Stomach smooth muscle (tissue), 2 donors: Measurements from ENCODE around the gene TRPM3.

Experiments
- H3K27ac ChIP-seq: one replicate; pipeline ENCODE4 v1.7.0; 2013; ENCODE audit warnings: mild to moderate bottlenecking, low read length, inconsistent platforms
- H3K27me3 ChIP-seq, 2 donors: one replicate each; pipeline ENCODE4 v1.7.0; 2013; ENCODE audit warnings: low read length in 2 of 2; ENCODE audit not compliant: insufficient read depth in 2 of 2, control insufficient read depth in 1 of 2
- H3K36me3 ChIP-seq, 2 donors: one replicate each; pipeline ENCODE4 v1.7.0; 2013; ENCODE audit warnings: low read length in 2 of 2; ENCODE audit not compliant: control insufficient read depth in 2 of 2, insufficient read depth in 2 of 2
- H3K4me1 ChIP-seq: one replicate; pipeline ENCODE4 v1.7.0; 2013; ENCODE audit warnings: low read length; ENCODE audit not compliant: control insufficient read depth, insufficient read depth
- H3K4me3 ChIP-seq, 2 donors: one replicate each; pipeline ENCODE4 v1.7.0; 2013; ENCODE audit warnings: low read length in 2 of 2
- H3K9ac ChIP-seq, 2 donors: one replicate each; pipeline ENCODE4 v1.7.0; 2013; ENCODE audit warnings: low read length in 2 of 2, mild to moderate bottlenecking in 1 of 2
- H3K9me3 ChIP-seq, 2 donors: one replicate each; pipeline ENCODE4 v1.7.0; 2013; ENCODE audit warnings: low read length in 2 of 2; ENCODE audit not compliant: control insufficient read depth in 2 of 2
- donor health status: healthy.
- donor health status: Pancreatic carcinoma.

The TRPM3 gene

DNA sequence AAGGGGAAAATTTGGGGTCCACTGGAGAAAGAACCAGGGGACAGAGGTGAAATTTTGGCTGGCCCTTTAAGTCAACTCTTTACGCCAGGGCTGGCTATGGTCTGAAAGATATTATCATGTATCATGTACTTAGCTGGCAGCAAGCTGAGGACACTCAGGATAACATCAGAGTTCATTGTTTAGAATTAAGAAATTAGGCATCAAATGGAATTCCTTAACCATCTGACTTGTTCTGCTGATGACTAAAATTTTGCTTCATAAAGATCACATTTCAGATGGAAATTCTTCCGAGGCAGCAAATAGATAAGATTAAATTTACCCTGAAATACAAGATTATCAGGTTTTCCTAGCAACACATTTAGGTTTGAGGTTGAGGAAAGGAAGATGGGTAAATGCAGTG lies 437.6 kb downstream of the TRPM3 start:
- Histone ChIP-seq H3K9me3 (no peaks in the 10 kb centered on the region), H3K27me3 (no peaks in the 10 kb centered on the region), H3K36me3 (no peaks in the 10 kb centered on the region), H3K4me3 (no peak overlapping the region), H3K4me1 (no peaks in the 10 kb centered on the region), H3K9ac (no peak overlapping the region), H3K27ac (no peak overlapping the region)

DNA sequence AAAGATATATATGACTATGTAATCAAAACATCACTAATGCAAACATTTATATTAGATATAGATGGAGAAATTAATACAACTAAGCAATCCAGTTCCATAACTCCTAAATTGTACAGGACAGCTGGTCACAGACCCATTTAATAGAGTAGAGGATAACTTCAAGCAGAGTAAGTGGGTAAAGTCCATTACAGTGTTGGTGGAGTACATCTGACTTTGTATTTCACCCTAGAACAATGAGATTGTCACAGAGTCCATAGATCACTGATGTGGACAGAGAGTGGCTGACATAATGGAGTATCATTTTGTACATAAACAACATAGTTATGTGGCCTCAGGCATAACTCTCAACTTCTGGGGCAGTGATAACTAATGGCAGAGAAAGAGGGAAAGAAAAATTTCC lies 439.1 kb downstream of the TRPM3 start:
- Histone ChIP-seq H3K9me3 (no peaks in the 10 kb centered on the region), H3K27me3 (no peaks in the 10 kb centered on the region), H3K4me3 (no peak overlapping the region), H3K36me3 (no peaks in the 10 kb centered on the region), H3K4me1 (no peaks in the 10 kb centered on the region), H3K27ac (no peak overlapping the region), H3K9ac (no peak overlapping the region)

DNA sequence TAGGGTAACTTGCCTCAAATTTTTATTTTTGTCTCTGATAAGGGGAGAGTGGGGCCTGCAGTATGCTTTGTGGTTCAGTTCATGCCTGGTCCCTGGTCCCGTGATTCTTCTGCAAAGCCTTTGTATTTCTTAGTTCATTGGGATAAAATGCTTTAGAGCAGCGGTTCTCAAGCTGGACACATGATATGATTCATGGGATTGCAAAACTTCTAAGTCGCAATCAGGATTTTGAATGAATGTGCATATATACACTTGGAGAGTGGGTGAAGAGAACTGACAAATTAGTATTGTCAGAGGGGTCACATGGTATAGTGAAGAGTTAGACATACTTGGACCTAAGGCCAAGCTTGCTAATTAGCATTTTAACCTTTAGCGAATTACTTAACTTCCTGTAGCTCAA lies 441.6 kb downstream of the TRPM3 start:
- no peaks in the 10 kb centered on the region for H3K27me3 ChIP-seq
- no peak overlapping the region for H3K9ac ChIP-seq
- no peaks in the 10 kb centered on the region for H3K36me3 ChIP-seq
- H3K9me3 ChIP-seq = no peaks in the 10 kb centered on the region
- H3K27ac ChIP-seq = no peak overlapping the region
- no peak overlapping the region for H3K4me3 ChIP-seq
- no peaks in the 10 kb centered on the region for H3K4me1 ChIP-seq

DNA sequence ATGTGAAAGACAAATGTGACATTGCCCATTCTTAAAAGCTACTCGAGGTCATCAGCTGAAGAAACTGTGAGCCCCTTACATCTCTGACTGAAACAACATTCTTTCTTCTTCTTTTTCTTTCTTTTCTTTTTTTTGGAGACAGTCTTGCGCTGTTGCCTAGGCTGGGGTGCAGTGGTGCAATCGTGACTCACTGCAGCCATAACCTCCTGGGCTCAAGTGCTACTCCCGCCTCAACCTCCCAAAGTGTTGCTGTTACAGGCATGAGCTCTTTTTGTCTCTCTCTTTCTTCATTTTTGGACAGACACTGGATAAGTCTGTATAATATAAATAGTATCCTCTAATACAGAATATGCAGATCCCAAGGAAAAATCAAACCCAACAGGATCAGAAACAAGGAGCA lies 443.3 kb downstream of the TRPM3 start:
- no peaks in the 10 kb centered on the region for H3K36me3 ChIP-seq
- H3K27me3 ChIP-seq = no peaks in the 10 kb centered on the region
- H3K9ac ChIP-seq = no peak overlapping the region
- no peak overlapping the region for H3K4me3 ChIP-seq
- H3K4me1 ChIP-seq = no peaks in the 10 kb centered on the region
- no peak overlapping the region for H3K27ac ChIP-seq
- no peaks in the 10 kb centered on the region for H3K9me3 ChIP-seq

DNA sequence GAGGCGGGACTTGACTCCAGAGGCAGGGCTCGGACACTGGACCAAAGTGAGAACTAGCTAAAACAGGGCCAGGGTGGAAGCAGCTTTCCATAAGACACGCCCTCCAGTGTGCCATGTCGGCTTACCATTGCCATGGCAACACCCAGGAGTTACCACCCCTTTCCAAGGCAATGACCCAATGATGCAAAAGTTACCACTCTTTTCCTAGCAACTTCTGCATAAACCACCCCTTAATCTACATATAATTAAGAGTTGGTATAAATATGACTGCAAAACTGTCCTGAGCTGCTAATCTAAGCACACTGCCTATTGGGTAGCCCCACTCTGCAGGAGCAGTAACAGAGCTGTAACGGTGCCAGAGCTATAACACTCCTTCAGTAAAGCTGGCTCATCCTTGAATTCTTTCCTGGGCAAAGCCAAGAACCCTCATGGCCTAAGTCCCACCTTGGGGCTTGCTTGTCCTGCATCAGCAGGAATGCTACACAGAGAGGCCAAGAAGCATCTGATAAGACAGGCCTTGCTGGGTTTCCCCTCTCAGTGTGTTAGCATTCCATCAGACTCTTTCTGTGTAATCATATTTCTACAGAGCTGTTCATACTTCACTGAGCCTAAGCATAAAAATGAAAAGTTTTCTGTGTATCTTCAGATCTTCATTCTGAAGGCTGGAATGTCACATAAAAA lies 444.2 kb downstream of the TRPM3 start:
- H3K36me3 ChIP-seq = no peaks in the 10 kb centered on the region
- H3K4me1 ChIP-seq = no peaks in the 10 kb centered on the region
- no peaks in the 10 kb centered on the region for H3K27me3 ChIP-seq
- no peak overlapping the region for H3K4me3 ChIP-seq
- no peak overlapping the region for H3K9ac ChIP-seq
- peaks cover 0 to 2% of the 10 kb centered on the region in 2 donors for H3K9me3 ChIP-seq
- H3K27ac ChIP-seq = no peak overlapping the region

DNA sequence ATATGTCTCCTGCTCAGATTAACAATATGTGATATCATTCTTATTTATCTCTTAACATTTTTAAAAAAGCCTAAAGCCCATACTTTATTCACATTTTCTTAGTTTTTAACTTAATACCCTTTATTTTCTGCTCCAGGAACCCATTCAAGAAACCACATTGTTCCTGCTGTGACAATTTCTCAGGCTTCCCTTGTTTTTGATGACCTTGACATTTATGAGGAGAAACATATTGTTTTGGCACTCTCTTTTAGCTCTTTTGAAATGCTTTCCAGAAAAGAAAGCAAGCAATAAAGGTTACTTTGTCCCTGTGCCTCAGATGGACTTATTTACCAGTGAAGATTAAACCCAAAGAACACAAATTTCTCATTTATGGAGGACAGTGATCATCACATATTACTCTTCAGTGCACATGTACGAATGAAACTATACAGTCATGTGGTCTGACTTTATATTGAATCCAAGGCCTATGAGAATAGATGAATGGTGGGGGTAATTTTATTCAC lies 445.5 kb downstream of the TRPM3 start:
- Histone ChIP-seq H3K4me1 (no peaks in the 10 kb centered on the region), H3K36me3 (no peaks in the 10 kb centered on the region), H3K9me3 (peaks cover 0 to 2% of the 10 kb centered on the region in 2 donors), H3K4me3 (no peak overlapping the region), H3K27me3 (no peaks in the 10 kb centered on the region), H3K9ac (no peak overlapping the region), H3K27ac (no peak overlapping the region)

DNA sequence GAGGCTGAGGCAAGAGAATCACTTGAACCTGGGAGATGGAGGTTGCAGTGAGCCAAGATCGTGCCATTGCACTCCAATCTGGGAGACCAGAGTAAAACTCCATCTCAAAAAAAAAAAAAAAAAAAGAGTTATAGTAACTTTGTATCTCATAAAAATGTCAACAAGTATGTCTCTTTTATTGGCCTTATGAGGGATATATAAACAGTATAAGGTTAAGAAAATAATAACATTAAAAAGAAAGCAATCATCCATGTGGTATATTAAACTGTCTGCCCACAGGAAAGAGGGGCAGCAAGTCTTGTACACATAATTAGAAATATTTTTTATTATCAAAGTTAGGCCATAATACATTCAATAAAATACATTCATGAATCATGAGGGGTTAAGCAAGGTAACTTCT lies 447.6 kb downstream of the TRPM3 start:
- Histone ChIP-seq H3K9ac (no peak overlapping the region), H3K27ac (no peak overlapping the region), H3K4me3 (no peak overlapping the region), H3K9me3 (peaks cover 0 to 2% of the 10 kb centered on the region in 2 donors), H3K4me1 (no peaks in the 10 kb centered on the region), H3K36me3 (no peaks in the 10 kb centered on the region), H3K27me3 (no peaks in the 10 kb centered on the region)

DNA sequence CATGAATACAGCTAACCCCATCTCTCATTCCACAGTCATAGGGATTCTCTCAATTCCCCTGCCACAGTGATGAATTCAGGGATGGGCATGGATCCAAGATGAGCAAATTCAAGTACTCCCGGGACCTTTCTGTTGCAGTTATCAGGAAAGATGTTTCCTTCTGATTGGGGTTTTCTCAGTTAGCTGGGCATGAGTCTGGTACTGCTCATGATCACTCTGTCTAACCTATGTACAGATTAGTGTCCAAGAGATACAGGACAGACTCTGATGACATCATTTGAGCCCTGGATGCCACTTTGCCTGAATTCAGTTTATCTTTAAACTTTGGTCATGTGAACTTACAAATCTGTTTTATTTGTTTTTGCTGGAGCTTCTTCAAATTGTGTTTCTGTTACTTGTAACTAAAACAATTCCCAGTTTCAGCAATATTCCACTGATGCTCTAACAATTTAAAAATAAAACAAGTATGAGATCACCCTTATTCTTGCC lies 449.2 kb downstream of the TRPM3 start:
- Histone ChIP-seq H3K27ac (no peak overlapping the region), H3K27me3 (no peaks in the 10 kb centered on the region), H3K36me3 (no peaks in the 10 kb centered on the region), H3K9me3 (peaks cover 0 to 2% of the 10 kb centered on the region in 2 donors), H3K4me1 (no peaks in the 10 kb centered on the region), H3K9ac (no peak overlapping the region), H3K4me3 (no peak overlapping the region)

DNA sequence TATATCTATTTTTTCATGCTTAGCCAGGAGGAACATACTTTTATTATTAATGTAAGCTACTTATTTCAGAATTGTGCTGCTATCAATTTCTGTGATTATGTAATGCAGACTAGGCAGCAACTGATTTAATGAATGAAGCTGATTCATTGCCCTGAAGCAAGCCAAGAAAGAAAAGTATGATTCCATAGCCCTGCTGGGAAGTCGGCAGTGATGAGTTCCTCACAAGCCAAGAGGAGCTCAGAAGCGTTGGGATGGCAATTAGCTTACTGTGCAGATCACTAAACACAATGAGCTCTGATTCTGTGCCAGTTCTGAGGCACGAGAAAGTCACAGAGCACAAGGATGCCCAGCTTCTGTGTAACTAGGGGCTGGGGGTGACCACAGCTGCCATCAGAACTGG lies 452.7 kb downstream of the TRPM3 start:
- H3K4me1 ChIP-seq = no peaks in the 10 kb centered on the region
- no peak overlapping the region for H3K4me3 ChIP-seq
- H3K27me3 ChIP-seq = no peaks in the 10 kb centered on the region
- no peak overlapping the region for H3K27ac ChIP-seq
- no peak overlapping the region for H3K9ac ChIP-seq
- peaks cover 0 to 2% of the 10 kb centered on the region in 2 donors for H3K9me3 ChIP-seq
- H3K36me3 ChIP-seq = no peaks in the 10 kb centered on the region

DNA sequence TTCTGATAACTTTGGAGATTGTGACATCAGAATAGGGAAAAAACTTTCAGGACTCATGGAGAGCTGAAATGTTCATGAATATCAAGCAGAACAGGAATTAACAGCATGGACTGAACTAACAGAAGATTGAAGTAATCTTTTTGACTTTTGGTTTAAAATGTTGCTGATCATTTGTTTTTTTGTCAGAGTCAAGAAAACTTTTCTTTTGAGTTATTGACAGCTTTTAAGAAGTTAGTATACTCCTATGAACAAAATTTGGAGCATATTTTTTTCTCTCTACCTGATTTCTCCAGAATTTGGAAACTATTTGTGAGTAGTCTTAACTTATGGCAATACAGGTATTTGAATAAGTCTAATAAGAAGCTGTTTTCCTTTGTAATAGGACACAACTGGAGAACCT lies 462.7 kb downstream of the TRPM3 start:
- no peak overlapping the region for H3K9ac ChIP-seq
- no peaks in the 10 kb centered on the region for H3K9me3 ChIP-seq
- no peaks in the 10 kb centered on the region for H3K36me3 ChIP-seq
- no peaks in the 10 kb centered on the region for H3K27me3 ChIP-seq
- no peak overlapping the region for H3K27ac ChIP-seq
- no peaks in the 10 kb centered on the region for H3K4me1 ChIP-seq
- H3K4me3 ChIP-seq = no peak overlapping the region

DNA sequence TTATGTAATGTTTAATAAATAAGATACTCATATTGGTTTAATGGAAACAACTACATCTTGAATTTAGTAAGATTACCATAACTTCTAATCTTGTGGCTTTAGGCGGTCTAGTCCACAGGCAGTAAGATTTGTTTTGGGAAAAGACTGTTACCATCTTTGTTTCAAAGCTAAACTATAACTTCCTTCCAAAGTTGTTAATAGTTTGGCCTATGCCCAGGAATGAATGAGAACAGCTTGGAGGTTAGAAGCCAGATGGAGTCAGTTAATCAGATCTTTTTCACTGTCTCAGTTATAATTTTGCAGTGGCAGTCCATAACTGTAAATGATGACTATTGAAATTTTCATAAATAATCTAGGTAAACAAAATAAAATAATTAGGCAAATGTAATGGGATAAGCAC lies 465.1 kb downstream of the TRPM3 start:
- Histone ChIP-seq H3K27ac (no peak overlapping the region), H3K9me3 (no peaks in the 10 kb centered on the region), H3K36me3 (no peaks in the 10 kb centered on the region), H3K9ac (no peak overlapping the region), H3K4me3 (no peak overlapping the region), H3K27me3 (no peaks in the 10 kb centered on the region), H3K4me1 (no peaks in the 10 kb centered on the region)
